ENCODE data around the gene RPS28.

RPS28 gene

GRCh38 chr19:8302734-8303133 is 18.6 kb upstream of the RPS28 start (continued):
- TF ChIP-seq TSHZ2 (CRISPR knock-in tag; IDR thresholded peaks at IDR 0.05) (no peak), GLIS3 (CRISPR knock-in tag; IDR thresholded peaks at IDR 0.05) (no peak)
- TF ChIP-seq, protein P1, sequence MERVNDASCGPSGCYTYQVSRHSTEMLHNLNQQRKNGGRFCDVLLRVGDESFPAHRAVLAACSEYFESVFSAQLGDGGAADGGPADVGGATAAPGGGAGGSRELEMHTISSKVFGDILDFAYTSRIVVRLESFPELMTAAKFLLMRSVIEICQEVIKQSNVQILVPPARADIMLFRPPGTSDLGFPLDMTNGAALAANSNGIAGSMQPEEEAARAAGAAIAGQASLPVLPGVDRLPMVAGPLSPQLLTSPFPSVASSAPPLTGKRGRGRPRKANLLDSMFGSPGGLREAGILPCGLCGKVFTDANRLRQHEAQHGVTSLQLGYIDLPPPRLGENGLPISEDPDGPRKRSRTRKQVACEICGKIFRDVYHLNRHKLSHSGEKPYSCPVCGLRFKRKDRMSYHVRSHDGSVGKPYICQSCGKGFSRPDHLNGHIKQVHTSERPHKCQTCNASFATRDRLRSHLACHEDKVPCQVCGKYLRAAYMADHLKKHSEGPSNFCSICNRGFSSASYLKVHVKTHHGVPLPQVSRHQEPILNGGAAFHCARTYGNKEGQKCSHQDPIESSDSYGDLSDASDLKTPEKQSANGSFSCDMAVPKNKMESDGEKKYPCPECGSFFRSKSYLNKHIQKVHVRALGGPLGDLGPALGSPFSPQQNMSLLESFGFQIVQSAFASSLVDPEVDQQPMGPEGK (CRISPR knock-in tag; IDR thresholded peaks at IDR 0.05; ENCODE audit: borderline replicate concordance) = no peak

GRCh38 chr19:8304841-8305621 is 16.3 kb upstream of the RPS28 start:
- no peak for ATAC-seq
- TF ChIP-seq CSRNP3 (CRISPR knock-in tag; IDR thresholded peaks at IDR 0.05) = no peak
- TF ChIP-seq TCF4 (CRISPR knock-in tag; IDR thresholded peaks at IDR 0.05; ENCODE audit: borderline replicate concordance) = no peak
- TF ChIP-seq ZC3H10 (CRISPR knock-in tag; IDR thresholded peaks at IDR 0.05) = no peak
- no peak for TF ChIP-seq POU6F1 (CRISPR knock-in tag; IDR thresholded peaks at IDR 0.05; ENCODE audit: borderline replicate concordance, low read depth)
- no peak for TF ChIP-seq RARB (CRISPR knock-in tag; IDR thresholded peaks at IDR 0.05)
- no peak for TF ChIP-seq ZNF70 (CRISPR knock-in tag; IDR thresholded peaks at IDR 0.05)
- no peak for TF ChIP-seq ZFP3 (CRISPR knock-in tag; IDR thresholded peaks at IDR 0.05)
- no peak for TF ChIP-seq TOX (CRISPR knock-in tag; IDR thresholded peaks at IDR 0.05; ENCODE audit: borderline replicate concordance)
- no peak for TF ChIP-seq SNAI2 (CRISPR knock-in tag; IDR thresholded peaks at IDR 0.05)
- no peak for TF ChIP-seq ZNF565 (CRISPR knock-in tag; conservative IDR thresholded peaks at IDR 0.05; ENCODE audit: low read depth)
- TF ChIP-seq ESRRG (CRISPR knock-in tag; IDR thresholded peaks at IDR 0.05) = no peak
- TF ChIP-seq TSHZ2 (CRISPR knock-in tag; IDR thresholded peaks at IDR 0.05) = no peak
- no peak for TF ChIP-seq PPARA (CRISPR knock-in tag; IDR thresholded peaks at IDR 0.05; ENCODE audit: borderline replicate concordance)
- TF ChIP-seq ZFP30 (CRISPR knock-in tag; IDR thresholded peaks at IDR 0.05) = no peak
- TF ChIP-seq ZNF8 (CRISPR knock-in tag; IDR thresholded peaks at IDR 0.05) = no peak

GRCh38 chr19:8305798-8306197 is 15.5 kb upstream of the RPS28 start:
- TF ChIP-seq BACH2 (CRISPR knock-in tag; IDR thresholded peaks at IDR 0.05; ENCODE audit: borderline replicate concordance) = no peak
- TF ChIP-seq ZFP3 (CRISPR knock-in tag; IDR thresholded peaks at IDR 0.05) = no peak
- no peak for TF ChIP-seq CSDC2 (CRISPR knock-in tag; IDR thresholded peaks at IDR 0.05)
- TF ChIP-seq CSRNP3 (CRISPR knock-in tag; IDR thresholded peaks at IDR 0.05) = no peak
- no peak for TF ChIP-seq ZFP30 (CRISPR knock-in tag; IDR thresholded peaks at IDR 0.05)
- no peak for ATAC-seq
